K562 (cell line): ENCODE measurements around the gene MYB. TPM values are rescaled to one million over a fixed set of nuclear protein-coding genes. Genes with fewer than 3 reads are reported as not detected.
A peak's percentile ranks its signal among the peaks of the same experiment; 100 is the strongest.

Source experiments
- ATAC-seq: fragments of 200-7000 bp; cut with Tn5 transposase; 3 replicates; pipeline ENCODE4 v1.9.1; 2020; ENCODE audit warnings: moderate library complexity
- BruUV-seq: library from RNA; stranded (reverse); fragments of 400-500 nt; replicated peaks from 2 replicates; lab custom pipeline; 2021; lab: Mats Ljungman, UMichigan
- CTCF ChIA-PET: fragments of 300-600 bp; formaldehyde crosslinking; extraction: SDS; loops from one replicate; lab custom pipeline; 2021; ENCODE audit warnings: low intra/inter-chr PET ratio; lab: Yijun Ruan, JAX
- POLR2A ChIA-PET: fragments of 300-600, 350-650 bp; sonication (Branson Sonifier 250); formaldehyde crosslinking; extraction: SDS; loops from one replicate; lab custom pipeline; 2021; ENCODE audit warnings: antibody characterized with exemption, inconsistent platforms; lab: Yijun Ruan, JAX
- DNase-seq, 4 experiments: peaks; one replicate each; pipeline versions ENCODE4 v3.0.0 to v3.0.0-alpha.2; 2011 to 2018; ENCODE audit warnings: low spot score in 3 of 4, mixed read lengths in 3 of 4; ENCODE audit errors: extremely low read depth in 1 of 4
- FAIRE-seq: peaks from 2 replicates; lab custom pipeline; 2011; peaks lifted over from hg19 to GRCh38; lab: Jason Lieb, UNC
- H2AFZ ChIP-seq: 2 replicates; pipeline ENCODE4 v1.6.0; 2011; ENCODE audit warnings: low read depth, low read length, control low read depth, inconsistent platforms
- H3K27ac ChIP-seq: fragments of 200-600 bp; 3 replicates; pipeline ENCODE4 v1.8.0; 2011; ENCODE audit warnings: low read depth, mild to moderate bottlenecking, control low read depth, inconsistent platforms, low read length, moderate library complexity, mixed read lengths; ENCODE audit errors: extremely low read depth
- H3K27me3 ChIP-seq, 2 experiments: fragments of 300-600 bp in 1 of 2; 2 replicates in 1 of 2; 3 replicates in 1 of 2; pipeline versions ENCODE4 v1.6.0 to v1.8.0; 2011; ENCODE audit warnings: inconsistent platforms in 2 of 2, low read length in 2 of 2, mild to moderate bottlenecking in 1 of 2, mixed read lengths in 1 of 2, moderate library complexity in 1 of 2; ENCODE audit not compliant: control insufficient read depth in 2 of 2, insufficient read depth in 2 of 2
- H3K36me3 ChIP-seq: fragments of 300-600 bp; 3 replicates; pipeline ENCODE4 v1.8.0; 2011; ENCODE audit warnings: mild to moderate bottlenecking, low read length, inconsistent platforms; ENCODE audit not compliant: control insufficient read depth, insufficient read depth
- H3K4me1 ChIP-seq, 2 experiments: fragments of 200-600 bp in 1 of 2; replicated peaks in 1 of 2; 2 replicates in 1 of 2; 3 replicates in 1 of 2; pipeline versions ENCODE4 v1.5.1 to v1.8.0; 2011; ENCODE audit warnings: inconsistent platforms in 2 of 2, low read length in 2 of 2, mild to moderate bottlenecking in 1 of 2, mixed read lengths in 1 of 2, moderate library complexity in 1 of 2; ENCODE audit not compliant: control insufficient read depth in 2 of 2, insufficient read depth in 2 of 2
- H3K4me2 ChIP-seq: 2 replicates; pipeline ENCODE4 v1.6.1; 2011; ENCODE audit warnings: low read length, control low read depth, inconsistent platforms, mixed read lengths; ENCODE audit not compliant: insufficient read depth
- H3K4me3 ChIP-seq: fragments of 200-600 bp; sonication (generic), shearing (Covaris generic); 2 replicates; pipeline ENCODE4 v1.5.1; 2016; ENCODE audit warnings: control low read depth, inconsistent platforms
- H3K79me2 ChIP-seq: fragments of 200-600 bp; 3 replicates; pipeline ENCODE4 v1.8.0; 2011; ENCODE audit warnings: low read length, inconsistent platforms; ENCODE audit not compliant: control insufficient read depth, insufficient read depth
- H3K9ac ChIP-seq, 2 experiments: 2 replicates each; pipeline versions ENCODE4 v1.6.0 to v1.6.1; 2011; ENCODE audit warnings: low read depth in 2 of 2, low read length in 2 of 2, control low read depth in 1 of 2, inconsistent platforms in 1 of 2, mild to moderate bottlenecking in 1 of 2, mixed read lengths in 1 of 2; ENCODE audit not compliant: insufficient read depth in 1 of 2
- H3K9me1 ChIP-seq: one replicate; pipeline ENCODE4 v1.6.0; 2011; ENCODE audit warnings: inconsistent platforms, mild to moderate bottlenecking, low read length, moderate library complexity; ENCODE audit not compliant: control insufficient read depth, insufficient read depth
- H3K9me3 ChIP-seq: replicated peaks from 2 replicates; pipeline ENCODE4 v1.5.1; 2011; ENCODE audit warnings: low read depth, low read length, inconsistent platforms; ENCODE audit not compliant: control insufficient read depth, insufficient read depth
- H4K20me1 ChIP-seq: replicated peaks from 2 replicates; pipeline ENCODE4 v1.6.1; 2011; ENCODE audit warnings: low read length, inconsistent platforms, mixed read lengths; ENCODE audit not compliant: control insufficient read depth, insufficient read depth
- CEBPB ChIP-seq: fragments of 450-650 bp; IDR thresholded peaks from 2 replicates; pipeline ENCODE4 v1.6.1; 2016; ENCODE audit warnings: missing genetic modification characterization, missing compliant biosample characterization
- CTBP1 ChIP-seq: fragments of 450-650 bp; IDR thresholded peaks from 2 replicates; pipeline ENCODE4 v1.6.1; 2016; ENCODE audit warnings: borderline replicate concordance
- HIVEP1 ChIP-seq: fragments of 250-450 bp; sonication (Bioruptor Pico); IDR thresholded peaks from 2 replicates; pipeline ENCODE4 v1.4.0; 2020; ENCODE audit warnings: mild to moderate bottlenecking
- MTA2 ChIP-seq: fragments of 450-650 bp; IDR thresholded peaks from 2 replicates; pipeline ENCODE4 v1.6.1; 2016; ENCODE audit warnings: low read depth
- MXI1 ChIP-seq: IDR thresholded peaks from 2 replicates; pipeline ENCODE4 v1.6.1; 2011; ENCODE audit warnings: low read depth, mild to moderate bottlenecking, improper control_type of control experiment, low read length
- NCOR1 ChIP-seq: fragments of 450-650 bp; IDR thresholded peaks from 2 replicates; pipeline ENCODE4 v1.6.1; 2016; ENCODE audit warnings: mild to moderate bottlenecking, moderate library complexity
- NFRKB ChIP-seq: fragments of 450-650 bp; IDR thresholded peaks from 2 replicates; pipeline ENCODE4 v1.6.1; 2016; ENCODE audit warnings: low read depth
- SIN3B ChIP-seq: fragments of 450-650 bp; IDR thresholded peaks from 2 replicates; pipeline ENCODE4 v1.6.1; 2017; ENCODE audit warnings: low read depth, mild to moderate bottlenecking, moderate library complexity
- SOX6 ChIP-seq: fragments of 450-650 bp; IDR thresholded peaks from 2 replicates; pipeline ENCODE4 v1.6.1; 2014; ENCODE audit warnings: mild to moderate bottlenecking
- ZKSCAN1 ChIP-seq: fragments of 150-350 bp; IDR thresholded peaks from 2 replicates; pipeline ENCODE4 v1.6.1; 2016; ENCODE audit warnings: low read depth, low read length
- WGBS: fragments of 100-300 bp; shearing (Covaris generic); methylation state at CpG from one replicate; pipeline ENCODE4 v1.1.6; 2016; ENCODE audit warnings: low coverage, mixed read lengths; ENCODE audit not compliant: insufficient coverage; ENCODE audit errors: missing lambda C conversion rate; 5-methylcytosine and 5-hydroxymethylcytosine counted together
- in situ Hi-C: fragments of 300-500 bp; cut with MboI; formaldehyde crosslinking; loops from 4 replicates; pipeline ENCODE4 v1.15.0; 2018; ENCODE audit warnings: inconsistent platforms, mixed read lengths
- intact Hi-C: fragments of 100-400 bp; cut with micrococcal nuclease; formaldehyde crosslinking; loops from 2 replicates; pipeline ENCODE4 v1.14.2; 2022
- polyA plus RNA-seq, 8 experiments: library from polyadenylated mRNA; depleted of rRNA in 4 of 8; stranded (reverse) in 5 of 8; unstranded in 3 of 8; fragments of >200 nt; fragmentation: Nextera tagmentation in 2 of 8; fragmentation: Illumina TruSeq in 1 of 8; extraction: Ambion mirVana in 2 of 8; extraction: Trizol in 1 of 8; gene quantifications; 2 replicates each; pipeline versions ENCODE4 v1.2.1 to v1.2.3, GENCODE V29; 2011 to 2014; ENCODE audit warnings: inconsistent platforms in 1 of 8, missing spikeins in 1 of 8
- total RNA-seq, 7 experiments: library from RNA; depleted of rRNA in 6 of 7; stranded (reverse); fragments of >200 nt in 6 of 7; fragmentation: Illumina TruSeq in 2 of 7; extraction: Trizol in 2 of 7; gene quantifications; 2 replicates each; pipeline versions ENCODE4 v1.2.1 to v1.2.3, GENCODE V29; 2011 to 2021; ENCODE audit warnings: low replicate concordance in 1 of 7
- TF ChIP-seq, protein P1 (sequence below): sonication (generic); formaldehyde crosslinking; IDR thresholded peaks from 2 replicates; pipeline ENCODE4 v1.8.1; 2023; ENCODE audit warnings: mild to moderate bottlenecking, missing genetic modification reagents
- TF ChIP-seq, protein P2 (sequence below): fragments of 250-450 bp; sonication (Bioruptor Pico); IDR thresholded peaks from 2 replicates; pipeline ENCODE4 v1.8.0; 2021; ENCODE audit warnings: mild to moderate bottlenecking, moderate library complexity

The MYB gene
- total and polyA plus RNA-seq, 9 of the 15 experiments (the other 6 are each of a cell fraction or from before 2014, with no cell fraction given) = 35.8 to 218 (median 140) TPM

DNA sequence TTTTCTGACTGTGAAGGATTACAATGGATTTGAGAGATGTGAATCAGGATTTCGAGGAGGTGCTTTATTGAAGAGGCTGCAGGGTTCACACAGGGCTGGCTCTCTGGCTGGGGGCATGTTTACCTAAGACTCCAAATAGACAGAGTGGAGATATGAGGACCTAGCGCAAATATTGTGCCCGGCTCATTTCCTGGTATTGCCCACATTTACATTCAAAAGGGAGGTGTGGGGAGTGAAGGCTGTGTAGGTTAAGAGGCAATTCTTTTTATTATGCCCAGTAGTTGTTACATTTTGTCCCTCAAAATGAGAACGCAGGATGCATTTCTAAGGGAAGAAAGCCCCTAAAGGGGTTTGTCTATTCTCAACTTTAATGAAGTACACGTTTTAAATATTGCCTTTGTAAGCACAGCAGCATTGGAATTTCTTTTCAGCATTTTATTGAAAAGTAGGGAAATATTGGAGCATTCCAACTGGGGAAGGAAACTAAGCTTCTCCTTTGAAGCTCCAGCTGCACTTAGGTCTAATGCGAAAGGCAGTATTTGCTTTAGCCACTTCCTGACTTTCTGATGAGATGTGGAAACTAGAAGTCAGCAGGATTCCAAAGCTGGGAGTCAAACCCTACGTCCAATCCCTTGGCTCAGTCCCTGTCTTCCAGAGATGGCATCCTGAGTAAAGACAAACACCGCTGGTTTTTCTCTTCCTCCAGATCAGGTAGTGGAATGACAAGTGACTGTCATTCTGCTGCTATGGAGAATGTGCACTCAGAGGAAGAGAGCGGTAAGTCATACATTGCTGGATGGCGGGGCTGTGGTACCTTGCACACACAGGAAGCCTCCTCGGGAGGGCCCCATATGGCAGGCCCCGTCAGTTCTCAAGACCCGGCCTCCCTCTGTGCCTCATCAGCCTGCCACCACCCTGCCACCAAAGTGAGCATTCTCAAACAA, 70.7 kb downstream of the MYB start:
- Histone ChIP-seq H3K9me1 (no peaks in the 10 kb centered on the region), H3K4me3 (no peak overlapping the region), H3K36me3 (no peaks in the 10 kb centered on the region), H3K27me3 (no peaks in the 10 kb centered on the region), H3K79me2 (no peaks in the 10 kb centered on the region), H4K20me1 (no peaks in the 10 kb centered on the region), H2AFZ (peak overlapping the region; percentile 38), H3K4me1 (peaks cover 6 to 26% of the 10 kb centered on the region in 2 experiments; a peak in 4 of 5 replicates), H3K9me3 (no peaks in the 10 kb centered on the region; the same call in 1 of the 2 replicates), H3K9ac (no peak overlapping the region), H3K27ac (no peak overlapping the region), H3K4me2 (no peak overlapping the region)
- FAIRE-seq = no peak
- in situ Hi-C loops (no loop called here), intact Hi-C loops (no loop called here)
- 73% methylated on average over 11 of the region's 13 CpGs for WGBS
- no peak for DNase-seq
- POLR2A ChIA-PET = interaction anchor here (0.6 to 1.1 kb wide), 2 partner anchors 10 to 89 kb away, joined by 3 to 4 read pairs; no protein-coding TSS in a partner anchor
- ATAC-seq = no peak
- TF ChIP-seq NFRKB (no peak), MTA2 (no peak), SIN3B (no peak)
- no TSS peak for BruUV-seq
- CTCF ChIA-PET = no interaction called here

DNA sequence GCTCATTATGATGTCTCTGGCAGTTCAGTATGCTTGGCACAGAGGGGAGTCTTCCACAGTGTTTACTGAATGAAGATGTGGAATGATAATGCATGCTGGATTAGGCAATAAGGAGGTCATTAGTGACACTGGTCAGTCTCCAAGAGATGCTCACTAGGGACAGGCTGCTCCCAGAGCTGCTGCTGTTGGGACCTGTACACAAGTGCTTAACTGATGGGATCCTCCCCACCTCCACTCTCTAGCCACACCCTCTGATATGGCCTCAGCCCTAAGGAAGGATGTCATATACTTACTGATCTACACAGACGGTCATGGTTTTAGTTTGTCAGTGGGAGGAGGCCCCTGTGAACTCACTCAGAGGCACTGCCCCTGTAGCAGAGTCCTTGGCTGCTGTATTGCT, 73.4 kb downstream of the MYB start:
- Histone ChIP-seq H3K27ac (peak overlapping the region; percentile 27; the same call in 1 of the 3 replicates), H3K27me3 (no peaks in the 10 kb centered on the region), H3K4me1 (peaks cover 6 to 48% of the 10 kb centered on the region in 2 experiments; a peak in 4 of 5 replicates), H2AFZ (peak overlapping the region; percentile 49), H3K79me2 (no peaks in the 10 kb centered on the region), H3K4me3 (no peak overlapping the region), H3K9me3 (no peaks in the 10 kb centered on the region; the same call in 1 of the 2 replicates), H3K9me1 (no peaks in the 10 kb centered on the region), H3K9ac (no peak overlapping the region), H3K4me2 (no peak overlapping the region; the same call in 1 of the 2 replicates), H4K20me1 (no peaks in the 10 kb centered on the region), H3K36me3 (no peaks in the 10 kb centered on the region)
- POLR2A ChIA-PET = no interaction called here
- in situ Hi-C loops (no loop called here), intact Hi-C loops (no loop called here)
- 0% methylated on average over 1 of the region's 1 CpG for WGBS
- FAIRE-seq = peak; percentile 52
- CTCF ChIA-PET = no interaction called here
- peak; percentile 31 to 66 (median 43) for DNase-seq
- peak; percentile 82 for ATAC-seq
- BruUV-seq = no TSS peak
- no peak for TF ChIP-seq MXI1
- TF ChIP-seq ZKSCAN1 = no peak
- TF ChIP-seq NCOR1 = no peak
- TF ChIP-seq, protein P1, sequence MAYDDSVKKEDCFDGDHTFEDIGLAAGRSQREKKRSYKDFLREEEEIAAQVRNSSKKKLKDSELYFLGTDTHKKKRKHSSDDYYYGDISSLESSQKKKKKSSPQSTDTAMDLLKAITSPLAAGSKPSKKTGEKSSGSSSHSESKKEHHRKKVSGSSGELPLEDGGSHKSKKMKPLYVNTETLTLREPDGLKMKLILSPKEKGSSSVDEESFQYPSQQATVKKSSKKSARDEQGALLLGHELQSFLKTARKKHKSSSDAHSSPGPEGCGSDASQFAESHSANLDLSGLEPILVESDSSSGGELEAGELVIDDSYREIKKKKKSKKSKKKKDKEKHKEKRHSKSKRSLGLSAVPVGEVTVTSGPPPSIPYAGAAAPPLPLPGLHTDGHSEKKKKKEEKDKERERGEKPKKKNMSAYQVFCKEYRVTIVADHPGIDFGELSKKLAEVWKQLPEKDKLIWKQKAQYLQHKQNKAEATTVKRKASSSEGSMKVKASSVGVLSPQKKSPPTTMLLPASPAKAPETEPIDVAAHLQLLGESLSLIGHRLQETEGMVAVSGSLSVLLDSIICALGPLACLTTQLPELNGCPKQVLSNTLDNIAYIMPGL (CRISPR knock-in tag) = no peak
- no peak for TF ChIP-seq SOX6
- no peak for TF ChIP-seq HIVEP1 (CRISPR knock-in tag)
- TF ChIP-seq CTBP1 = peak; percentile 86
- TF ChIP-seq, protein P2, sequence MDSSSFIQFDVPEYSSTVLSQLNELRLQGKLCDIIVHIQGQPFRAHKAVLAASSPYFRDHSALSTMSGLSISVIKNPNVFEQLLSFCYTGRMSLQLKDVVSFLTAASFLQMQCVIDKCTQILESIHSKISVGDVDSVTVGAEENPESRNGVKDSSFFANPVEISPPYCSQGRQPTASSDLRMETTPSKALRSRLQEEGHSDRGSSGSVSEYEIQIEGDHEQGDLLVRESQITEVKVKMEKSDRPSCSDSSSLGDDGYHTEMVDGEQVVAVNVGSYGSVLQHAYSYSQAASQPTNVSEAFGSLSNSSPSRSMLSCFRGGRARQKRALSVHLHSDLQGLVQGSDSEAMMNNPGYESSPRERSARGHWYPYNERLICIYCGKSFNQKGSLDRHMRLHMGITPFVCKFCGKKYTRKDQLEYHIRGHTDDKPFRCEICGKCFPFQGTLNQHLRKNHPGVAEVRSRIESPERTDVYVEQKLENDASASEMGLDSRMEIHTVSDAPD (CRISPR knock-in tag) = no peak
- TF ChIP-seq CEBPB (tag) = peak; percentile 87
